Activated CD4-positive, alpha-beta T cell treated with anti-CD3 and anti-CD28 coated beads, Interleukin-2, amount 50 U/mL, for 24 hours (primary cell): ENCODE measurements around the gene CNTNAP2.

Source experiments
- DNase-seq, 2 donors: peaks; one replicate each; pipeline ENCODE4 v3.0.0-alpha.2; 2020; ENCODE audit warnings: low read depth in 1 of 2, low spot score in 1 of 2

The CNTNAP2 gene

GRCh38 chr7:148347981-148348380, 2231.4 kb downstream of the CNTNAP2 start:
- DNase-seq, result no peak

DNA sequence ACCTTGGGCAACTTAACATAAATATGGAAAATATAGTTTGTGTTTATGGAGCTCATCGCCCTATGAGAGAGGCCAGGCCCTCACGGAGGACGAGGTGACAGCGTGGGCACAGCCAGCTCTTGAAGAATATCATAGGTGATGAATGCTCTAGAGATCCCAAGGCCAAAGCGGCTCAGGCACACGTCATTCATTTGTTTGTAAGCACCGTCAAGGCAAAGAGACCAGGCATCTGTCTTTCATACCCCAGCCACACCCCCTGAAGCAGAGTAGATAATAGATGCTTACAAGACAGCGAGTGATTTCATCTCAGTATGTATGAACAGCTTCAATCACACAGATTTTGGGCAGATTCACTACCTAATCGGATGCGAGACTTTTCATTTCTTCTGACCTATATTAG, 2231.9 kb downstream of the CNTNAP2 start:
- no peak for DNase-seq

GRCh38 chr7:148356303-148356702, 2239.7 kb downstream of the CNTNAP2 start:
- no peak for DNase-seq

- DNase-seq, result no peak
These were observed 2245.9 kb downstream of the CNTNAP2 start for GRCh38 chr7:148362541-148362940.

GRCh38 chr7:148367731-148368475, 2251.3 kb downstream of the CNTNAP2 start:
- DNase-seq, result no peak

DNA sequence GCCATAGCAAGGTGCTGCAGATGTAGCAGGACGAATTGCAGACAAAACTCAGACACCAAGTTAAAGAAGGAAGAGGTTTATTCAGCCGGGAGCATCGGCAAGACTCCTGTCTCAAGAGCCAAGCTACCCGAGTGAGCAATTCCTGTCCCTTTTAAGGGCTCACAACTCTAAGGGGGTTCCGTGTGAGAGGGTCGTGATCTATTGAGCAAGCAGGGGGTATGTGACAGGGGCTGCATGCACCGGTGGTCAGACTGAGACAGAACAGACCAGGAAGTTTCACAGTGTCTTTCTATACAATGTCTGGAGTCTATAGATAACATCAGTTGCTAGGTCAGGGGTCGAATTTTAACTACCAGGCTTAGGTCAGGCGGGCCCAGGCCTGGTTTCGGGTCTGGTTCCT, 2252.0 kb downstream of the CNTNAP2 start:
- no peak for DNase-seq

DNA sequence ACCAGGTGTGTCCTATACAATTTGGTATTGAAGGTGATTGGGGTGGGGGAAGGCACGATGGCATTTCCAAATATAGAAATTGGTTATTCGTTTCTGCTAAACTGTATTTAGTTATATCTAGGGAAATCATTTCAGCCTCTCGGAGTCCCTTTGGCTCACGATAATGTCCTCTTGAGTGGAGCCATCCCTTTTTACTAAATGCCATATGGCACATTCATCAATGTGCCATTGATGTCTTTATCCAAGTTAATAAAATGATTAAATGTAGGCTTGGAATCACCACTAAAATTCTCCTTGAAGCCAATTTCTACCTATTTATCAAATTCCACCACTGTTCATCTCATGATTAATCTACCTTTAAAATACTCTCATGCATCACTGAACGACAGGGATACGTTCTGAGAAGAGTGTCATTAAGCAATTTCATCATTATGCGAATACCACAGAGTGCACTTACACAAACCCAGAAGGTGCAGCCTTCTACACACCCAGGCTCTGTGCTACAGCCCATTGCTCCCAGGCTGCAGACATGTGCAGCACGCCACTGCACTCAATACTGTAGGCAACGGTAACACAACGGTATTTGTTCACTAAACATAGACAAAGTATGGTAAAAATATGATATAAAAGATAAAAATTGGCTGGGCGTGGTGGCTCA, 2254.8 kb downstream of the CNTNAP2 start:
- DNase-seq, result no peak

DNA sequence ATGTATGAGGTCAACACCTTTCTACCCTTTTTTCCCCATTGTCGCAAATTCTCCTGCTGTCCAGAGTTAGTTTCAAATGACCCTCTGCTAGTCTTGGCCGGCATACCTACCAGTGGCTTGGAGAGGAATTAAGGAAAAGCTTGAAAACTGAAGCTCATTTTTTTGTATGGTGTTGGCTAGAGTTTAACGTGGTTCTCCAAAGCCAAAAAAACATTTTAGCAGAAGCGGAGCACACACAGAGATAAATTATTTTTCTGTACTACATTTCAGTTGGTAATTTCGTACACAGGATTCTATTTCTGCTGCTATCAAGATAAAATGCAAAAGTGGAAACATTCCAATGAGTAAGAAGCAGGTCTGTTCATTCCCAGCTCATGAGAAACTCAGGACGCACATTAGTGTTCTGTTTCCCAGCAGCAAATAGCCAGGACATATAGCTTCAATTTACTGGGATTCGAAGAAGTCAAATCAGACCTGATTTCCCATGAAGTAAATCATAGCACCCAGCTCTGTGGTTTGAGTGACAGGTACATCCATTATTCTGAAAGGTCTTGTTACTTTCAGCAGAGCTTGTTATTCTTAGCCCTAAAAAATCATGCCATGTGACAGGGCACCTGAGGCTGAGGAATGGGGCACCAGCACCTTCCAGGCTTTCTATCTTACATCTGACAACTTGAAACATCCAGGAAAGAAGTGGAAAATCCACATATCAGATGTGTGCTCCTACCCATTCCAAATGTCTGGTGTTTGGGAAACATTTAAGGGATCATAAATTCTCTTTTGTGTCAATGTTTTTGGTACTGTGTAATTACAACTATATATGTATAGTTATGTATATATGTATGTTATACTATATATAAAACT, 2258.0 kb downstream of the CNTNAP2 start:
- no peak for DNase-seq

- no peak for DNase-seq
These were observed 2263.1 kb downstream of the CNTNAP2 start for GRCh38 chr7:148379677-148380076.

GRCh38 chr7:148380596-148381419, 2264.2 kb downstream of the CNTNAP2 start:
- DNase-seq, result no peak

- DNase-seq, result no peak
These were observed 2266.0 kb downstream of the CNTNAP2 start for GRCh38 chr7:148382596-148382995.

- DNase-seq, result no peak
These were observed 2267.1 kb downstream of the CNTNAP2 start for GRCh38 chr7:148383651-148384050.

GRCh38 chr7:148385009-148385682, 2268.5 kb downstream of the CNTNAP2 start:
- no peak for DNase-seq

- no peak for DNase-seq
These were observed 2273.8 kb downstream of the CNTNAP2 start for GRCh38 chr7:148390381-148390780.

GRCh38 chr7:148391591-148391990, 2275.0 kb downstream of the CNTNAP2 start:
- DNase-seq, result no peak

DNA sequence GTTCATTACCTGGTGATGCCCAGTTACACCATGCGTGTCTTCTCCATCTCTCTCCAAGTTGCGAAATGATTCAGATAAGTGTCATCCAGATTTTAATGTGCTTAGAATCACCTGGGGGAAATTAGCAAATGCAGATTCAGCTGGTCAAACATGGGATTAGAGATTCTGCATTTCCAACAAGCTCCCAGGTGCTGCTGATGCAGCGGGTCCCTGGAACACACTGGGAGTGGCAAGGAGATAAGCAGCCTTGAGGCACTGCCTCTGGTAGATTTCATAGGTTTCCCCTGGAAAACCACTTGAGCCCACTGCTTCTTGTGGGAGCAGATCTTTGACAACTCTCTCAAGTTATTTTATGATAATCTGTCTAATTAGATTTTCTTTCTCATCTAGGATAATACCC, 2278.0 kb downstream of the CNTNAP2 start:
- no peak for DNase-seq

DNA sequence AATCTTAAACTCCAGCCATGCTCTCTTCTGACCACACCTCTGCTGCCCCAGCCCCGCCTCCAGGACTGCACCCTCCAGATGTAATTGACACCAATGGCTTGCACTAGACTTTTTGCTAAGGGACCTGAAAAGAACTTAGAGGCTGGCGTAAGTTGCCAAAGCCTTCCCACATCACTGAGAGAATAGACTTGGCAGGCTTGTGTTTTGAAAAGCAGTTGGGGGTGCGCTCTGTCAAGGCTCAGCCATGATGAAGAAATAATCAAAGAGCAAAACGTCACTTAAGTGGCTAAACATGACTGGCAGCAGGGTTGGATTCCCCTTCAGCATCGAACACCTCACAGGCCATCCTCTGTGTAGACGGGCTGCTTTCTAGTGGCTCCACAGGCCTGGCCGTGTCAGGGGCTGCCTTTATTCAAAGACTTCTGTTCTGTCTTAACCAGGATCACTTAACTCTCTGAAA, 2278.8 kb downstream of the CNTNAP2 start:
- DNase-seq, result no peak

DNA sequence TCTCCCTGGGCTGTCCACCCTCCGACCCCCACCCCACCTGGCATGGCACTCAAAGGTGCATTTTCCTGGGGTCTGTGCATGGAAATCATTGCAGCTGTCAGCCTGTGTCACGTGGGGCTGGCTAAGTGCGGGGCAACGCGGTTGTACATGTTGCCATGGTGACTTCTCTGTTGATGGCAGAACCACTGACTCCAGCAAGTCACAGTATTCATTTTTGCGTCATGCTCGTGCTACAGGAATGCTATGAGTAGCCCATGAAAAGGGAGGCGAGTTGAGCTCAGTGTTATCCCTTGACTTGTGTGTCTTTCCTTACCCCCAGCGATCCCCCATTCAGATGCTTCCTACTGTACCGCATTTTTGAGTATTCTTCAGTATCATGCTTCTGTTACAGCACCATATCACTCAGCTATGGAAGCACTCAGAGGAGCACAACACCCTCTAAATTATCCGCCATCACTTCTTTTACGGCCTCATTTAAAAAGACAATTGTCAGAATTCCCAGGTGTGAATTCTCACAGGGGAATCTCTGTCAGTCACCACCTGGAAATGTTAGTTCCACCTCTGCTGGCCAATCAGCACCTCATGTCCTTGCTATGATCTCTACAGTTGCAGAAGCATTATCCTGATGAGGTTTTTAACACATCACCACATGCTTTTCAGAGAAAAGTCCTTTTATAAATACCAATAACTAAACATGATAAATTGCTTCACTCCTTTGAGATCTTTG, 2279.6 kb downstream of the CNTNAP2 start:
- DNase-seq, result no peak

GRCh38 chr7:148397056-148397455, 2280.5 kb downstream of the CNTNAP2 start:
- no peak for DNase-seq

DNA sequence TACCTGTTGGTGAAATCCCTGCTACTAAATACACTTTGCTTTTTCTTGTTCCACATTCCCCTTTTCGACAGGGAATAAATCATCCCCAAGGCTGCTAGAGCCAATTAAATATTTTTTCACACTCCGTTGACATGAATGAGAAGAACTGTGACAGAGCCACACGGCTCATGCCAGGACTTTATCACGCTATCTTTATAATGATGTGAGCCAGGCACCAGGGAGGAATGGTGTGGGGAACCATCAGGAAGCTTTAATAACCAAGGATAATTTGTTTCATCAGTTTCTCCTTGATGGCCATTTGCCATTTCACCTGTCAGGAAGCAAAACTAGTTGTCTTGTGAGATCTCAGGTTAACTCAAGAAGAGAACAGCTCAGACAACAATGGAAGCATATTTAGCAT, 2280.9 kb downstream of the CNTNAP2 start:
- DNase-seq, result no peak
